ENCODE data around the gene OLA1.

GRCh38 chr2:174072857-174073256 is 175.5 kb downstream of the OLA1 start:
- TF ChIP-seq, protein P1, sequence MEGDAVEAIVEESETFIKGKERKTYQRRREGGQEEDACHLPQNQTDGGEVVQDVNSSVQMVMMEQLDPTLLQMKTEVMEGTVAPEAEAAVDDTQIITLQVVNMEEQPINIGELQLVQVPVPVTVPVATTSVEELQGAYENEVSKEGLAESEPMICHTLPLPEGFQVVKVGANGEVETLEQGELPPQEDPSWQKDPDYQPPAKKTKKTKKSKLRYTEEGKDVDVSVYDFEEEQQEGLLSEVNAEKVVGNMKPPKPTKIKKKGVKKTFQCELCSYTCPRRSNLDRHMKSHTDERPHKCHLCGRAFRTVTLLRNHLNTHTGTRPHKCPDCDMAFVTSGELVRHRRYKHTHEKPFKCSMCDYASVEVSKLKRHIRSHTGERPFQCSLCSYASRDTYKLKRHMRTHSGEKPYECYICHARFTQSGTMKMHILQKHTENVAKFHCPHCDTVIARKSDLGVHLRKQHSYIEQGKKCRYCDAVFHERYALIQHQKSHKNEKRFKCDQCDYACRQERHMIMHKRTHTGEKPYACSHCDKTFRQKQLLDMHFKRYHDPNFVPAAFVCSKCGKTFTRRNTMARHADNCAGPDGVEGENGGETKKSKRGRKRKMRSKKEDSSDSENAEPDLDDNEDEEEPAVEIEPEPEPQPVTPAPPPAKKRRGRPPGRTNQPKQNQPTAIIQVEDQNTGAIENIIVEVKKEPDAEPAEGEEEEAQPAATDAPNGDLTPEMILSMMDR (IDR thresholded peaks at IDR 0.05; ENCODE audit: low read length) = no peak
- TF ChIP-seq EZH2 (optimal IDR thresholded peaks at IDR 0.05; ENCODE audit: low read depth, low read length) = no peak
